Activated CD4-positive, CD25-positive, alpha-beta regulatory T cell treated with anti-CD3 and anti-CD28 coated beads, Interleukin-2, amount 50 U/mL, for 16 hours (primary cell): ENCODE data around the gene LMBR1L.

Experiments used
- DNase-seq: peaks from one replicate; pipeline ENCODE4 v3.0.0-alpha.2; 2020; ENCODE audit warnings: low read depth, low spot score

LMBR1L gene

DNA sequence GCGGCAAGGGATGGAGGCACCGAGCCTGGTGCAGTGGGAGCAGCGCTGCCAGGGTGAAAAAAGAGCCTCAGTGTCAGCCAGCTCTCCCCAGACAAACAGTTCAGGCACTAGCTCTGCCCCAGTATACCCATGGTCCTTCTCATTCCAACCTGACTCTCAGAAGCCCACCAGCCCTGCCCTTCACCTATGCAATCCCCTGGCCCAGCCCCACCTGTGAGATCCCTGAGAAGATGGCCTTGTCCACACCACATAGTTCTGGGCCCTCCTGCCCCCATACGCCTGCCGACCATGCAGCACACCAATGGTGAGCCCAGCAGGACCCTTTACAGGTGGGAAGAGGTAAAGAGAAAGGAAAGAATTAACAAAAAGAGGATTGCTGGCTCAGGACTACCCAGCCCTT lies 56.6 kb downstream of the LMBR1L start:
- no peak for DNase-seq

DNA sequence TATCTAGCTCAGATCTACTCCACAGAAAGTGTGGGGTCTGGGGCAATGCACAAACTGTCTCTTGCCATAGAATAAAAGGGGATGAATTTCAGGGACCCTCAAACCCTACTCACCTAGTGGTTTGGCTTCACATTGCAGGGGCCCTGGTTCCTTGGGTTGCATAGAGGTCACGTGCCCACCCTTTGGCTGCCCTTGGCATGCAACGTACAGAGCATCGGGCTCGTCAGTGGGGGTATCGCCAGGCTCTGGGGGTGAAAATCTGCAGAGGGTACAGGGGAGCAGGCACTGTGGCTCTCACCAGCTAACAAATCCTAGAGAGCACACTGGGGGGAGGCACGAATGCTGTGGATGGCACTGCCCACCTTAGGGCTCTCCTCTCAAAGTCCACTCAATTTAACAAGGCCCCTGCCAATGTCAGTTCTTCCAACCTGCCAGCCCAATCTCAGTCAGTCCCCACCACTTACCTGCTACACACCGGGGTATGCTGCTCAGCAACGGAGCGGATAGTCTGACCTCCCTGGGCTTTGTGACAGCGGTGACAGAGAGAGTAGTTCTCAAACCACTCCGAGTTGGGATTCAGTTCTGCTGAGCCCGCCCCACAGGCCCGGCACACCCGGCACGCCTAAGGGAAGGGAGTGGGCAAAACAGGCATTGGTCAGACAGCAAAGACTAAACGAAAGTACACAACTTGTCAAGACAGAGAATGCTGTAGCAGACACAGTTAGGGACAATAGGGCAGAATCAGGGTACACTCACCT lies 58.0 kb downstream of the LMBR1L start:
- DNase-seq: no peak

DNA sequence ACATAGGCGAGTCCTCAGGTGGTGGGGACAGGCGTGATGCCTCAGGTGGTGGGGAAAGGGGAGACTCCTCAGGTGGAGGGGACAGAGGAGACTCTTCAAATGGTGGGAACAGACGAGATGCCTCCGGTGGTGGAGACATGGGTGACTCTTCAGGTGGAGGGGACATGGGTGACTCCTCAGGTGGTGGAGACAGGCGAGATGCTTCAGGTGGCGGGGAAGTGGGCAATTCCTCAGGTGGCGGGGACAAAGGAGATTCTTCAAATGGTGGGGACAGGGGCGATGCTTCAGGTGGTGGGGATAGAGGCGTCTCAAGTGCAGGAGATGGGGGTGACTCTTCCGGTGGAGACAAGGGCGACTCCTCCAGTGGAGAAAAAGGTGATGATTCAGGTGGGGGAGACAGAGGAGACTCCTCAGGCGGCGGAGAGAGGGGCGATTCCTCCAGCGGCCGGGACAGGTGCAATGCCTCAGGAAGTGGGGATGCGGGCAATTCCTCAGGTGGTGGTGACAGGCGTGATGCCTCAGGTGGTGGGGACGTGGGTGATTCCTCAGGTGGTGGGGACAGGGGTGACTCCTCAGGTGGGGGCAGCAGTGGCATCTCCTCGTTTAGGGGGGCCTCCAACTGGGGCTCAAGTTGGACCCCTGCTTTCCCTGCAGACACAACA lies 58.7 kb downstream of the LMBR1L start:
- no peak for DNase-seq

DNA sequence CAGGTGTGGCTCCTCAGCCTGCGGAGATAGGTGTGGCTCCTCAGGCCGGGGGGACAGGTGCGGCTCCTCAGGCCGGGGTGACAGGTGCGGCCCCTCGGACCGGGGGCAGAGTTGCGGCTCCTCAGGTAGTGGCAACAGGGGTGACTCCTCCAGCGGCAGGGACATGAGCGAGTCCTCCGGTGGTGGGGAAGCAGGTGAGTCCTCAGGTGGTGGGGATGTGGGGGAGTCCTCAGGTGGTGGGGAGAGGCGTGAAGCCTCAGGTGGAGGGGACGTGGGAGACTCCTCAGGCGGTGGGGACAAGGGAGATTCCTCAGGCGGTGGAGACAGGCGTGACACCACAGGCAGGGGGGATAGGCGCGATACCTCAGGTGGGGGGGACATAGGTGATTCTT lies 59.3 kb downstream of the LMBR1L start:
- DNase-seq: no peak

DNA sequence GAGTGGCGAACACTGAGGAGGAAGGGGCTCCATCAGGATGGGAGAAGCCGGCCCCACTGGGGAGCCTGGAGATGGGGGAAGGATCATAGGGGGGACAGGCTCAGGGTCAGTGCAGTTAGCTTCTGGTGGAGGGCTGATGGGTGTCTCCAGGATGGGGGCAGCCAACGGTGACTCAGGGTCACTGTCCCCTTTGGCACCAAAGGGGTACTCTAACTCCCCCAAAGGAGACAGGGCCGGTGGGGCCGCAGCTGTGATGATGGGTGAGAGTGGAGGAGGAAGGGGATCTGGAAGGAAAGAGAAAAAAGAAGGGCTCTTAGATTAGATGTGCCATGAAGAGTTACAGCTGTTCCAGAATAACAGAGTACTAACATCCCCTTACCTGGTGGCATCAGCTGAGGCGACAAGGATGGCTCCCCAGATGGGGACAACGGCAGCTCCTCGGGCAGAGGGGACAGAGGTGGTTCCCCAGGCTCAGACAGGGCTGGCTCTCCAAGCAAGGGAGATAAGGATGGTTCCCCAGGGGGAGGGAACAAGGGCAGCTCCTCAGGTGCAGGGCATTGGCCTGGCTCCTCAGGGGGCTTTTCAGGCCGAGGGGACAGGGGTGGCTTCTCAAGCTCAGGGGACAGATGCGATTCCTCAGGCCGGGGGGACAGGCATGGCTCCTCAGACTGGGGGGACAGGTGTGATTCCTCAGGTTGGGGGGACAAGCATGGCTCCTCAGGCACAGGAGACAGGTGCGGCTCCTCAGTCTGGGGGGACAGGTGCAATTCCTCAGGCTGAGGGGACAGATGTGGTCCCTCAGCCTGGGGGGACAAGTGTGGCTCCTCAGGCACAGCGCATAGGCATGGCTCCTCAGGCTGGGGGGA lies 59.9 kb downstream of the LMBR1L start:
- DNase-seq: no peak

DNA sequence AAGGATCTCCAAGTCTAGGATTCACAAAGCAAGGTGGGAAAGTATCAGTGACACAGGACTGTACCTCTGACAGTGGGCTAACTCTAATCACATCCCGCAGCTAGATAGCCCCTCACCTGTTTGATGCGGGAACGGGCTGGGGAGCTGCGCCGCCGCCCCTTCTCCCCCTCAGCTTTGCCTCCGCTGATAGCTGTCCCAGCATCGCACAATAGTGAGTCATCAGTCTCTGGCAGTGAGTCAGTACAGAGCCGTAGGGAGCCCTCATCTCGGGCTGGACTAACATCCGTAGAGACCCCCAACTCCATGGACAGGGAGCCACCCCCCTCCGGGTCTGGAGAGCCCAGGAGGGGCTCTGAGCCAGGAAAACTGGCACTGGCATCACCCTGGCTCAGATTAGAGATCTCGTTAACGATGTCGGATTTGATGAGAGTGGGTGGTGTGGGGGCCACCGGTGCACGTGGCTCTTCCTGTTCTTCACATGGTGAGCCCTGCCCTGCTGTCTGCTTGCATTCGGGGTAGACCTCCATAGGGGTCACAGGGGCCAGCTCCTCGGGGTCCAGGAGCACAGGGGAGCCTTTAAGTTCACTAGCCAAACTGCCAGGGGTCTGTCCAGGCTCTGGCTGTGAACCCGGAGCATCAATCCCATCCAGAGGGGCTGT lies 61.0 kb downstream of the LMBR1L start:
- no peak for DNase-seq

DNA sequence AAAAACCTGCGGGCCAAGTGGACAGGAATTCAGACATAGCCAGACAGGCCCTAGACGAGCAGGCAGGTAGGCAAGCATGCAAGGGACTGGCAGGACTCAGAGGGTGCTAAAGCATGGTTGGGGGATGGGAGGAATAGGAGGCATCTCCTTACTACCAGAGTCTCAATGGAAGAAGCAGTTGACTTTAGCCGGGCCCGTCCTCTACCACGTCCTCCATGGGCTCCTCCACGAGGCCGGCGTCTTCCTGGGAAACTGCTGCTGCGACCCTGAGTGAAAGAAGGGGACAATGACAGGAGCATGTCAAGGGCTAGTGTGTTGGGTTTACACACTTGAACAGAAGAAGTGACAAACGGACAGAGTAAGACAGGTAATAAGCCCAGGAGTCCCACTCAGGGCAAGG lies 61.7 kb downstream of the LMBR1L start:
- DNase-seq: no peak
